Astrocyte of the spinal cord (primary cell): ENCODE data around the gene COL9A3.

Experiments
- DNase-seq: peaks from one replicate; pipeline ENCODE4 v3.0.0; 2011; ENCODE audit warnings: low read depth, low spot score
- H3K4me3 ChIP-seq: 2 replicates; pipeline ENCODE4 v1.5.1; 2011; ENCODE audit warnings: low read depth, mild to moderate bottlenecking, low read length, moderate library complexity
- CTCF ChIP-seq: IDR thresholded peaks from 2 replicates; pipeline ENCODE4 v1.5.1; 2012; ENCODE audit warnings: low read depth, mild to moderate bottlenecking, low read length, inconsistent platforms
- in situ Hi-C: cut with HindIII; loops from 2 replicates; pipeline ENCODE4 v1.10.0; 2017; ENCODE audit warnings: low sequenced_read_pairs

The COL9A3 gene

GRCh38 chr20:62774762-62775161, 42.1 kb upstream of the COL9A3 start:
- no peak overlapping the region for H3K4me3 ChIP-seq
- in situ Hi-C loops = no loop called here
- DNase-seq = no peak
- TF ChIP-seq CTCF = no peak

GRCh38 chr20:62775206-62775605, 41.6 kb upstream of the COL9A3 start:
- DNase-seq = no peak
- H3K4me3 ChIP-seq = no peak overlapping the region
- in situ Hi-C loops = no loop called here
- TF ChIP-seq CTCF = no peak

GRCh38 chr20:62776035-62776691, 40.7 kb upstream of the COL9A3 start:
- no peak for TF ChIP-seq CTCF
- H3K4me3 ChIP-seq = no peak overlapping the region
- in situ Hi-C loops = no loop called here
- no peak for DNase-seq

- in situ Hi-C loops = no loop called here
- no peak for TF ChIP-seq CTCF
- no peak overlapping the region for H3K4me3 ChIP-seq
- DNase-seq = no peak
These were observed 39.9 kb upstream of the COL9A3 start for GRCh38 chr20:62776692-62777527.

GRCh38 chr20:62777528-62777830, 39.4 kb upstream of the COL9A3 start:
- in situ Hi-C loops = no loop called here
- H3K4me3 ChIP-seq = no peak overlapping the region
- DNase-seq = no peak
- TF ChIP-seq CTCF = no peak

GRCh38 chr20:62778058-62778457, 38.8 kb upstream of the COL9A3 start:
- DNase-seq = no peak
- in situ Hi-C loops = no loop called here
- TF ChIP-seq CTCF = no peak
- no peak overlapping the region for H3K4me3 ChIP-seq
